Measurements from ENCODE around the gene ESR1.

- TF ChIP-seq, protein P1, sequence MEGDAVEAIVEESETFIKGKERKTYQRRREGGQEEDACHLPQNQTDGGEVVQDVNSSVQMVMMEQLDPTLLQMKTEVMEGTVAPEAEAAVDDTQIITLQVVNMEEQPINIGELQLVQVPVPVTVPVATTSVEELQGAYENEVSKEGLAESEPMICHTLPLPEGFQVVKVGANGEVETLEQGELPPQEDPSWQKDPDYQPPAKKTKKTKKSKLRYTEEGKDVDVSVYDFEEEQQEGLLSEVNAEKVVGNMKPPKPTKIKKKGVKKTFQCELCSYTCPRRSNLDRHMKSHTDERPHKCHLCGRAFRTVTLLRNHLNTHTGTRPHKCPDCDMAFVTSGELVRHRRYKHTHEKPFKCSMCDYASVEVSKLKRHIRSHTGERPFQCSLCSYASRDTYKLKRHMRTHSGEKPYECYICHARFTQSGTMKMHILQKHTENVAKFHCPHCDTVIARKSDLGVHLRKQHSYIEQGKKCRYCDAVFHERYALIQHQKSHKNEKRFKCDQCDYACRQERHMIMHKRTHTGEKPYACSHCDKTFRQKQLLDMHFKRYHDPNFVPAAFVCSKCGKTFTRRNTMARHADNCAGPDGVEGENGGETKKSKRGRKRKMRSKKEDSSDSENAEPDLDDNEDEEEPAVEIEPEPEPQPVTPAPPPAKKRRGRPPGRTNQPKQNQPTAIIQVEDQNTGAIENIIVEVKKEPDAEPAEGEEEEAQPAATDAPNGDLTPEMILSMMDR (IDR thresholded peaks at IDR 0.05; ENCODE audit: insufficient read depth, low read depth, low read length) = no peak
- TF ChIP-seq EZH2 (IDR thresholded peaks at IDR 0.05; ENCODE audit: insufficient read depth, low read length) = no peak
Measured at GRCh38 chr6:152110886-152111820, 303.7 kb downstream of the ESR1 start.
